ENCODE measurements around the gene TEKTIP1.
A peak's percentile ranks its signal among the peaks of the same experiment; 100 is the strongest.
"Not testable (repeated sequence)": the region's sequence is repeated elsewhere in the genome, so short reads cannot be mapped to it uniquely, and the experiment has no call there.

TEKTIP1 gene

DNA sequence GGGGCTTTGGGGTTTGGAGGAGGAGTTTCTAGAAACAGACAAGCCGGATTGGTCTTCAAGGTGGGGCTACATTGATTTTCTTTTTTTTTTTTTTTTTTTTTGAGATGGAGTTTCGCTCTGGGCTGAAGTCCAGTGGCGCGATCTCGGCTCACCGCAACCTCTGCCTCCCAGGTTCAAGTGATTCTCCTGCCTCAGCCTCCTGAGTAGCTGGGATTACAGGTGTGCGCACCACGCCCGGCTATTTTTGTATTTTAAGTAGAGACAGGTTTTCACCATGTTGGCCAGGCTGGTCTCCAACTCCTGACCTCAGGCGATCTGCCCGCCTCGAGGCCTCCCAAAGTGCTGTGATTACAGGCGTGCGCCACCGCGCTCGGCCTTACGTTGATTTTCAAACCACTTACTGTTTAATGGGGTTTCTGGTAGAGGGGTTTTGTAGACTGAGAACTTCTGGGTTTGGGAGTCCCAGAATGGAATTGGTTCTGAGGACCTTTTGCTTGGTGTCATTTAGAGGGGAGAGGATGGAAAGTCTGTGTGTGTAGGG lies 30.8 kb upstream of the TEKTIP1 start:
- not testable (repeated sequence) for DNase-seq

DNA sequence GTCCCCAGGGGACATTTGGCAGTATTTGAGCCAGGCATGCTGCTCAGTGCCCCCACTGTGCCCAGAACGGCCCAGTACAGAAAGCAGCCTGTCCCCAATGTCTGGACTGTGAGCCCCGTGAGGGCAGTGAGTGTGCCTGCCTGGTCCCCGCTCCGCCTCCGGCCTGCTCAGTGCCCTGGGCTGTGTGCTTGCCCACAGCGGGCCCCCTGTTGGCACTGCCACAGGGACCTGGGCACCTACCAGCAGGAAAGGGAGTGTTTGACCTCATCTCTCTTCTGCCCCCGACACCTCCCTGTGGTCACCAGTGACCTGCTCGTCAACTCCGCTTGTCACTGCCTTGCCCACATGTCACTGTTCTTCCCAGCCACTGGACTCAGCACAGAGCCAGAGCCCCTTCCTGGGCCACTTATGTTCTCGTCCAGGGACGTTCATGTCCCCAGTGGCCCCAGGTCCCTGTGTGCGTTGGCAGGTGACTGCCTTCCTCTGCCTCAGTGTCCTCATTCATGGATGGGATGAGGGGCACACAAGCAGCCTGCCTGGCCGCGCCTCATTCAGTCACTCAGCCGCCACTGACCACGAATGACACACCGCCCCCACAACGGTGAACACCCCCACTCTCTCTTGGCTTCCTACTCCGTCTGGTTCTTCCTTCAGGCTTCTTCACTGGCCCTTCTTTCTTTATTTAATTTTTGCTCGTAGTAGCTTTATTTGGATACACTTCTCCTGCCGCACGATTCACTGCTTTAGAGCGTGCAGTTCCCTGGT lies 30.0 kb upstream of the TEKTIP1 start:
- DNase-seq, result no peak

GRCh38 chr19:3509566-3509989 lies 29.4 kb upstream of the TEKTIP1 start:
- DNase-seq, result no peak

DNA sequence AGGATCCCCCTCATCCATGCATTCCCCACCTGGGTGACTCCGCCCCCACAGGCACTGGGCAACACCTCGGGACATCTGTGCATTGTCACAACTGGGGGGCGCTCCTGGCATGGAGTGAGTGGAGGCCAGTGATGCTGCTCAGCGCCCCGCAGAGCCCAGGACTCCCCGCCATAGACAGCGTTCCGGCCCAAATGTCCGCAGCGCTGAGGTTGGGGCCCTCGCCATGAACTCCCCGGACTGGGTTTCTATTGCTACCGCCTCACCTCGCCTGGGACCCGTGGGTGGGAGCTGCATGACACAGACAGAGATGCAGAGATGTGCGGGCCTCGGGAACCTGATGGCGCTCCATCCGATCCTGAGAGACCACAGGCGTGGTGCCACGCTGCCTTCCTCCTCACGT lies 28.2 kb upstream of the TEKTIP1 start:
- no peak for DNase-seq

DNA sequence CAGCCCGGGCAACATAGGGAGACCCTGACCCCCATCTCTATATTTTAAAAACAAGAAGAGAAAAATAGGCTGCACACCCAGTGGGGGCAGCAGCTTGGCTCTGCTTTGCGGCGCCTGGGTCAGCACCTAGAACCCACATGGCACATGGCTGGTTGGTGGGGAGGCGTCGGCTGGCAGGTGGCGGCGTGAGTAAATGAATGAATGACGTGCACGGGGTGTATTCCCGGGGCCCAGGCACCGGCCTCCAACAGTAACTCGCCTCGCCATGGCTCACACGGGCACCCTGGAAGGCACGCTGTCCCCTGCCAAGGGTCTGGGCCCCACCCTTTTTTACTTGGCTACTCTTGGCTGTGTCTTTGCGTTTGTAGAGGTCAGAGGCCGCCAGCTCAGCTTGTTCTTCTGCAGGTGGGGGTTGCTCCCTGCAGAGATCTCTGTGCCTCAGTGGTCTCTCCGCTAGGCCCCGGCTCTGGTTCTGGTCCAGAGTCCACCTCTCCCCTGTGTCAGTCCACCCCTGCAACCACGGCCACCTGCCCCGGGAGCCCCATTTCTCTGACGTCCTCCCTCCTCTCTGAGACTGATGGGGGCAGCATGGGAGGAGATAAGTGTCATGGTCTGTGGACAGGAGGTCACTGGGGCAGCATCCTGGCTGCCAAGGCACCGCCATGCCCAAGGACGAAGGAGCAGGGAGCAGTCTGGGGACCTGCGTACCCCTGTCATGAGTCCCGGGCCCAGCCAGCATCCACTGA lies 27.3 kb upstream of the TEKTIP1 start:
- no peak for DNase-seq

DNA sequence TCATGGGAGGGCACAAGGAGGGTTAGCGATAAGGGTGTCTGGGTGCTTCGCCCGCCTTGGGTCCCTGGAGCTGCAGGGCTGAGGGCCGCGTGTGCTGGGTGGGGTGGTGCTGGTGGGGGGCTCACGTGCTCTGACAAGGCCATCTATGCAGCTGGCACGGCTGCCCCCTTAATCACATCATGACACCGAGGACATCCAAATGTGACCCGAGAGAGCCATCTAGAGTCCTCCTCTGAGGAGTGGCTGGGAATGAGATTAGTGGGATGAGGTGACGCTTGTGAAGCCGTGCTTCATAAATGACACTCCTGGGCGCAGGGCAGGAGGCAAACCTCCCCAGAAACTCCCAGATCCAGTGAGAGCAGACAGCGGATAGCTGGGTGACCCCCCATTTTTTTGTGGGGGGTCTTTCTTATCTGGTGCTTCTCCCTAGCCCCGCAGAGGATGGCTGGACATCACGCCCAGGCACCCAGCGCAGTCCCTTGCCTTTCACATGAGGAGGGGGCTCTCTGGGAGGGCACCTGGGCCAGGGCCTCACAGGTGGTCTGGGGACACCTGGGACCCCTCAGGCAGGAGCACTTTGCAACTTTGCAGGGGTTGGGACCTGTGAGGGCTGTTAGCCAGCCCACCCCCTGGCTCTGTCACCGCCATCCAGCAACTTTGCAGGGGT lies 26.3 kb upstream of the TEKTIP1 start:
- no peak for DNase-seq

DNA sequence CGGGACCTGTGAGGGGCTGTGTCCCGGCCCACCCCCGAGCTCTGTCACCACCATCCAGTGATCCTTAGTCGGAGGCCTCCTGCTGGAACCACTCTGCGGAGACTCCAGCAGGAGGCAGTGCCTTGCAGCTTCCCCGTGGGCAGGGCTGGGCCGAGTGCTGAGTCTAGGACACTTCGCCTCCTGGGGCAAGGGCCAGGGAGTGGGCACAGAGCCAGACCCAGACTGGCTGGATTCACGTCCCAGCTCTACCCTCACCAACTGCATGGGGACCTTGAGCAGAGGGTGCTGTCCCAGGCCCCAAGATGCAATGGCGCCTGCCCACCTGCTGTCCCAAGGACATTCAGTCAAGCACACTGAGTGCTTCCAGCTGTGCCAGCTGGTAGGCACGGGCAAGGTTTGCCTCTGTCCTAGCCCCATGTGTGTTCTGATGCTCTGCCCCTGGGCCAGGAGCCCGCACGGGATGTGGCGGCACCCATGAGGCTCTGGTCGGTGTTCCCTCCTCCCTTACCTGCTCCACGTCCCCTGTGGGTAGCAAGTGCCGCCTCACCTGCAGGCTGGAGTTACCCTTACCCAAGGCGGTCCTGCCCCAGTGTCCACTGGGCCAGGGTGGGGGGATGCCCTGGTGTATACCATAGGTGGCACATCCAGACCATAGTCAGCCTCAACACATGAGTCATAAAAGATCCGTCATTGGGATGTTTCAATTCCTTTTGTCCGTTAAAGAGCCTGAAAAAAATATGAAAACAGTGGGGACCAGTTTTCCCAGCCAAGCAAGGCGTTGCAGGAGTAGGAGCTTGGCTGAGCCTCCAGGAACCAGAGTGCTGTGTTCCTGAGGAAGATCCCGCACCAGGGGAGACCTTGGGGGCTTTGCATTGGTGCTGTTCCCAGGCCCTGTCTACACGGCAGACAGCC lies 25.5 kb upstream of the TEKTIP1 start:
- DNase-seq, result no peak

DNA sequence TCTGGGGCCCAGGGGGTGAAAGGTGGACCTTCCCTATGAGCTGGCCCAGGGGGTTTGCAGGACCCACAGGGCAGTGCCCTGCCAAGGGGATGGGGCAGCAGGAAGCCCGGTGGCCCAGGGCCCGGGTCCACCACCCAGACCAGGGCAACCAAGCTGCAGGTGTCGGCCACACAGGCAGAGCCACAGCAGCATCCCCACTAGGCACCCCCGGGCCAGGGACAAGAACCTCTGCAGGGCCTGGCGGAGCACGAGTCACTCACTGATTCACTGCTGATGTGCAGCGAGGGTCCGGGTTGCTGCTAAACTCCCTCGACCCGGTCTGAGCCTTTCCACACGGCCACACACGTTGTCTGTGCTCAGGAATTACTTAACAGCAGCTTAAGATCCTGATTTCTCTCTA lies 24.0 kb upstream of the TEKTIP1 start:
- no peak for DNase-seq

DNA sequence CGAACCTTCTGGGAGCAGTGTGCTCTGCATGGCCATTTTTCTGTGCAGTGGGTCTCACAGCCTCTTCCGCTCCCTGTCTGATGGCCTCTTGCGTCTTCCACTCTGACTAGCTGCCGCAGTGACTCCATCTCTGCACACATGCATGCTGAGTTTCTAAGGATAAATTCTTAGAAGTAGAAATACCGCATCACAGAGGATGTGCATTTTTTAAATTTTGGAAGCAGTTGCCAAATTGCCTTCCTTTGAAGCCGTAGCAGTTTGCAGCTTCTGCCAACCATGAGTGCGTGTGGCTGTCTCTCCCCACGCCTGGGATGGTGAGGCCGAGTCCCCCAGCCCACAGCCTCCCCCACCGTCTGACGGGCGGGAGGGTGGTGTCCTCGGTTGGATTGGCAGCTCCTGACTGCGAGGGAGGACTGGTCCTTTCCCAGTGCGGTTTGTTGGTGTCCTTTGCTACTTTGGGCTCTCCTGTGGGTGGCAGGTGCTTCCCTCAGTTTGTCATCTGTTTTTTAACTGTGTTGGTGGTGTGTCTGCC lies 23.0 kb upstream of the TEKTIP1 start:
- DNase-seq, result no peak

- peak; percentile 57 for DNase-seq
Measured at GRCh38 chr19:3516675-3517207, 22.2 kb upstream of the TEKTIP1 start.

- no peak for DNase-seq
Measured at GRCh38 chr19:3517638-3518037, 21.3 kb upstream of the TEKTIP1 start.

DNA sequence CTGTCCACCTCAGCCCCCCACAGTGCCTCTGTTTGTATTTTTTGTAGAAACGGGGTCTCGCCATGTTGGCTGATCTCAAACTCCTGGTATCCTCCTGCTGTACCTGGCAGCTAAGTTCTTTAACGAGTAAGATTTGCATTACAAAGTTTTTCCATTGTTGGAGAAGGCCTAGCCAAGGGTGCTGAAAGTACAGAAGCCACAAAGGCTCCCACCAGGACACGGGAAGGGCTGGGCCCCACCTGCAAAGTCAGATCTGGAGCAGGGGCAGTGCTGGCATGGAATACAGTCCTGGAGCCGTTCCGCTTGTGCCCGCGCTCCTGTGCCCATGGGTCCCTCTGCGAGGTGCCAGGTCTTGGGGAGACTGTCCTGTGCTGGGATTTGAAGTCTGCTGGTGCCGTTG lies 20.7 kb upstream of the TEKTIP1 start:
- no peak for DNase-seq

DNA sequence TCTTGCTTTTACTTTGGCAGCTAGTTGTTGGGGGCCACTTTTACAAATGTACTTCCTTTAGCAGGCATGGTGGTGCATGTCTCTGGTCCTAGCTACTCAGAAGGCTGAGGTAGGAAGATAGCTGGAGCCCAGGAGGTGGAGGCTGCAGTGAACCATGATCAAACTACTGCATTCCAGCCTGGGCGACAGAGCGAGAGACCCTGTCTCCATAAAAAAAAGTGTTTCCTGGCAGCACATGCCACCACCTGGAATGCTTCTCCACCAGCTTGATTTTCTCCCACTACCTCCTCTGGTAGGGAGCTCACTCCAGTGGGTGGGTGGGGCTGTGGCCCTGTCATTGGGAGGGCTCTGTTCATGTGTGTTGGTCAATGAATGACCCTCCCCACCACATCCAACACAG lies 20.3 kb upstream of the TEKTIP1 start:
- DNase-seq, result no peak

- no peak for DNase-seq
Measured at GRCh38 chr19:3519126-3519525, 19.8 kb upstream of the TEKTIP1 start.

DNA sequence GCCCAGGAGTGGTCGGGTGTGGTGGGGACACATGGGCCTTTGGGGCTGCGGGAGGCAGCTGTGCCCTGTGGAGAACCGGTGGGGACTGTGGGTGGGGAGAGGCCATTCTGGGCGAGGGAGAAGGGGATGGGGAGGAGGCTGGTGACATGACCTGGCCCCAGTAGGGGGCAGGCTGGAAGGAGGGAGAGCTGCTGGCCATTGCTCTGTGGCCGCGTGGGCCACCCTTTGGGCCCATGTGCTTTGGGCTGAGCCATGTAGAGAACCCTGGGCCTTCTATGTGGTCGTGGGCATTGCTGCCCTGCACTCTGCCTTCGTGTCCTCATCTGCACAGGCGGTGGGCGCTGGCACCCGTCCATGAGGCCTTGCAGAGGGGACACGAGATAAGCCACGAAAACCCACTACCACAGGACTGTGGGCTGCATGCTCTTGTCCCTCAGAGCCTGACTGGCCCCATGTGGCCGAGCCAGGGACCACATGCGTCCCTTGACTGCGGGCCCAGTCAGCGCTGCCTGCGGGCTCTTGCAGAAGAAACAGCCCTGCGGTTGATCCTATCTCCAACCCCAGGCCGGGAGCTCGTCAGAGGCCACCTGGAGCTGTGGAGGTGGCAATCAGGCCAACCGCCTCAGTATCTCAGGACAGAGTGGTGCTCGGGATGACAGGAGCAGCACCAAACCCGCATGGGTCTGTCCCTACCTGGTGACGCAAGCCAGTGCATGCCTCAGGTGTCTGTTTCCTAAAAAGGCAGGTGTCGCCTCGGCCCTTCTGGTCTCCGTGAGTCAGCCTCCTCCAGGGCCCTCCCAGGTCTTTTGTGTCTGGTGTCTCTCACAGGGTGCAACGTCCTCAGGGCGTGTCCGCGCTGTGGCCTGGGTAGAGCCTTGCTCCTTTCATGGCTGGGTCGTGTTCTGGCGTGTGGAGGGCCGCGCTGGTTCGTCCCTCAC lies 18.5 kb upstream of the TEKTIP1 start:
- DNase-seq, result no peak

DNA sequence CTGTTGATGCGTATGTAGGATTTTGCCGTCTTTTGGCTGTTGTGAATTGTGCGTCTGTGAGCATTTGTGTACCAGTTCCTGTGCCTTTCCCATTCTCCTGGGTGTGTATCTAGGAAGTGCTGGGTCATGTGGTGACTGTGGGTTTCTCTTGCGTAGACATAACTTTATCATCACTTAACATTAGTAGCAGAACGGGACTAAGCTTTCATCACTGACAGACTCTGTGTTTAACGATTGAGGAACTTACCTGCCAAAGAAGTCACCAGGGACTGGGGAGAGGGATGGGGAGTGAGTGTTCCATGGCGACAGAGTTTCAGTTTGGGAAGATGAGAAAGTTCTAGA lies 17.9 kb upstream of the TEKTIP1 start:
- DNase-seq, result no peak

DNA sequence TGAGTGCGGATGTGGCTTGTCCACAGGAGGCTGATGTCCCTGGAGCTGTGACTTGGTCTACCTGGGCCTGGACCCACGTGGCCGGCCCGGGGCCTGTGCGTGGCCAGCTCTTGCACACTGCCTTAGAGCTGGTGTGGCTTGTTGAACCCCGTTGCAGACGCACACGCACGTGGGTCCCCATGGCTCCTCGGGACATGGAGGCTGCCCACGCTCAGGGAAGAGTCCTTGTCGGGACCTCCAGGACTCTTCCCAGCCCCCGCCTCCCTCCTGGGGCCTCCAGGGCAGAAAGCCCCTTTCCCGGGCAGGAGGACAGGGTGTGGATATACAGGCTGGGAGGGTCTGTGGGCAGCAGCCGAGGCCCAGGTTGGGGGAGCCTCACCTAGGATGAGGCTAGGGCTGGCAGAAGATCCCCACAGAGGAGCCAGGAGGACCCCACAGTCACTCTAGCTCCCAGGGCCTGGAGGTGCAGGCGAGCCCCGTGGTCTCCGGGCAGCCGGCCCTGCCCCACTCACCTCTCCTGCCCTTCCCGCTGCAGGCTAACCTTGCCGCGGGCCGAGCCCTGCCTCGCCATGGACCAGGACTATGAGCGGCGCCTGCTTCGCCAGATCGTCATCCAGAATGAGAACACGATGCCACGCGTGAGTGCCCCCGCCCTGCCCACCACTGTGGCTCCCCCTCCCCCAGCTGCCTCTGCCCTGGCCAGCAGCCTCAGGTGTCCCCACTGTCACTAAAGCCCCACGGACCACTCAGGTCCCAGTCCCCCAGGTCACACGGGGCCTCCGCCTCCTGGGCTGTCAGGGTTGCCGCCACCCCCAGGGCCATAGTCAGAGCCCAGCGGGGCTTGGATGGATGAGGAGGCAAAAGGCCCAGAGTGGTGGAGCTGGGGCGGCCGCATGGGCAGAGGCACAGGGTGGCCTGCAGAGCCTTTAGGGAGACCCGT lies 16.3 kb upstream of the TEKTIP1 start:
- DNase-seq, result no peak

DNA sequence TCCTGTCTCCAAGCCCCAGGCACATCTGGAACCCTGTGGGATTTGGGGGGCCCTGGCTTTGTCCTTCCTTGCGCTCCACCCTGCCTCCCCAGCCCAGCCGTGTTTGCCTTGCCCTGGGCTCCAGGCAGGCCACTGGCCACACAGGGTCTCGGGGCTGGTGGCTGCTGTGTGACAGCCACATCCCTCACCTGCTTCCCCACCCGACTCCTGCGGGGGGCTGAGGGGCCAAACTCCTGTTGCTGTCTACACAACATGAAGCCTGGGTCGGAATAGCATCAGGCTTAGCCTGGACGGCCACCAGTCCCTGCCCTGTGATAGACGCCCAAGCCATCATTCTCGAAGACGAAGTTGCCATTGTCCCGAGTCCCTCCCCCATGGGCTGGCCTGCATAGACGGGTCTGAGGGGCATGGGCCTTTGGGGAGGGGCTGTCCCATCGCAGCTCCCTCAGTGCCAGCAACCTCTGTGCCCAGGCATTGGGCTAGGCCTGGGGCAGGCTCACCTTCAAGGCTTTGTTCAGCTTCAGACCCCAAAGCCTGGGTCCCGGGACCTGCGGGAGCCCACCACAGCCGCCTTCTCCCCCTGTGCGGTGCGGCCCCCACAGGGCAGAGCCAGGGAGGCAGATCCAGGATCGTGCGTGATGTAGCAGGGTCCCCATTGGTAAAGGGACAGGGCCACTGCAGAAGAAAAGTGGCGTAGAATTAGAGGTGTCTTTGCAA lies 15.5 kb upstream of the TEKTIP1 start:
- no peak for DNase-seq

Data from NCI-H146 (cell line).